ENCODE results near the gene TBC1D14.
"Not testable (repeated sequence)": the region's sequence is repeated elsewhere in the genome, so short reads cannot be mapped to it uniquely, and the experiment has no call there.

The TBC1D14 gene

DNA sequence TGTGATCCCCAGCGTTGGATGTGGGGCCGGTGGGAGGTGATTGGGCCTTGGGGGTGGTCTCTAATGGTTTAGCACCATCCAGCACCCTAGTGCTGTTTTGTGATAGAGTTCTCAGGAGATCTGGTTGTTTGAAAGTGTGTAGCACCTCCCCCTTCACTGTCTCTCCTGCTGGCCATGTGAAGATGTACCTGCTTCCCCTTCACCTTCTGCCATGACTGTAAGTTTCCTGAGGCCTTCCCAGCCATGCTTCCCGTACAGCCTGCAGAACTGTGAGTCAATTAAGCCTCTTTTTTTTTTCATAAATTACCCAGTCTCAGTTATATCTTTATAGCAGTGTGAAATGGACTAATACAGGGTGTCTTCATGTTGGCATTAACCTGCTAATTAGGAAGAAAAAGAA lies 19.3 kb upstream of the TBC1D14 start:
- no peak for DNase-seq (ENCODE audit: low read depth in 2 of 2, low spot score in 1 of 2)

DNA sequence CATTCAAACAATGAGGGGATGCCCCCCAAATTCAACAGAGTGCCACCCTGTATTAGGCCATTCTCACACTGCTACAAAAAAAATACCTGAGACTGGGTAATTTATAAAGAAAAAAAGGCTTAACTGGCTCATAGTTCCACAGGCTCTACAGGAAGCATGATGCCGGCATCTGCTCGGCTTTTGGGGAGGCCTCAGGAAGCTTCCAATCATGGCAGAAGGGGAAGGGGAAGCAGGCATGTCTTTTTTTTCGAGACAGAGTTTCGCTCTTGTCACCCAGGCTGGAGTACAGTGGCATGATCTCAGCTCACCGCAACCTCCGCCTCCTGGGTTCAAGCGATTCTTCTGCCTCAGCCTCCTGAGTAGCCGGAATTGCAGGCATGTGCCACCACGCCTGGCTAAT lies 18.7 kb upstream of the TBC1D14 start:
- DNase-seq (ENCODE audit: low read depth in 2 of 2, low spot score in 1 of 2) = not testable (repeated sequence)

GRCh38 chr4:6891436-6892170 lies 18.0 kb upstream of the TBC1D14 start:
- DNase-seq (ENCODE audit: low read depth in 2 of 2, low spot score in 1 of 2) = no peak

DNA sequence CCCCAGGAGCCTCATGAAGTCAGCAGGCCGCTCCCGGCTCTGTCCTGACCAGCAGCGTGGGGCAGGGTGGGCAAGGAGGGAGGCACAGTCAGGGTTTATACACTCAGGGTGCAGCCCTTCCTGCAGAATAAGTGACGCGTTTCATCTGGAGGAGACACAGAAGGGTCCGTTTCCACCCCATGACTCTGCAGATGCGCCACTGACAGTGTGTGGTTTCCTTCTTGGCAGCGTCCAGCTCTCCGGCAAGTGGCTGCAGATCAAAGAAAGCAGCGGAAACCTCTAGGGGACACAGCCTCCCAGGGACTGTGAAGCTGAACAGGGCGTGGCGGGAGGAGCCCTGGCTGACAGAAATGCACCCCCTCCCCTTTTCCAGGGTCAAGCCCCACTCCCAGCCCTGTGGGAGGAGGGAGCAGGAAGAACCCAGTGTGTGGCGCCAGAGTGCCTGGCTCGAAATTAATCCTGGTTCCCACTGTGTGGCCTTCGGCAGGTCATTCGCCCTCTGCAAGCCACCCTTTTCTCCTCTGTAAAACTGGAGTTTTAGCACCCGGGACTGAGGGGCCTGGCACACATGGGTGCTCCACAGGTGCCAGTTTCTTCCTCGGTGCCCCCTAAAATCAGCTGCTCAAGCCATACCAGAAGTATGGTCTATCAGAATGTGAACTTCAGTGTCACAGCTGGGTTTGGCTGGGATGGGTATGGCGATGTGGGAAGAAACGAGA lies 17.3 kb upstream of the TBC1D14 start:
- no peak for DNase-seq (ENCODE audit: low read depth in 2 of 2, low spot score in 1 of 2)

GRCh38 chr4:6892909-6893202 lies 16.8 kb upstream of the TBC1D14 start:
- no peak for DNase-seq (ENCODE audit: low read depth in 2 of 2, low spot score in 1 of 2)

GRCh38 chr4:6893449-6894085 lies 16.1 kb upstream of the TBC1D14 start:
- no peak for DNase-seq (ENCODE audit: low read depth in 2 of 2, low spot score in 1 of 2)

DNA sequence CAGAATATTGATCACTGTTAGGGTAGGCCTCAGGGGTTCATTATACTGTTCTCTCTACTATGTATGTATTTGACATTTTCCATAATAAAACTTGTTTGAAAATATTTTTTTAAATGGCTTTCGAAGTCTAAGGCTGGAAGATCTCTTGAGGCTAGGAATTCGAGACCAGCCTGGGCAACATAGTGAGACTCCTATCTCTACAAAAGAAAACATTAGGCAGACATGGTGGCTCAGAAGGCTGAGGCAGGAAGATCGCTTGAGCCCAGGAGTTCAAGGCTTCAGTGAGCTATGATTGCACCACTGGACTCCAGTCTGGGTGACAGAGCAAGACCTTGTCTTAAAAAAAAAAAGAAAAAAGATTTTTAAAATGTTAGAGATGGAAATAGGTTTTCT lies 15.5 kb upstream of the TBC1D14 start:
- no peak for DNase-seq (ENCODE audit: low read depth in 2 of 2, low spot score in 1 of 2)

GRCh38 chr4:6894528-6895498 lies 14.8 kb upstream of the TBC1D14 start:
- no peak for DNase-seq (ENCODE audit: low read depth in 2 of 2, low spot score in 1 of 2)

DNA sequence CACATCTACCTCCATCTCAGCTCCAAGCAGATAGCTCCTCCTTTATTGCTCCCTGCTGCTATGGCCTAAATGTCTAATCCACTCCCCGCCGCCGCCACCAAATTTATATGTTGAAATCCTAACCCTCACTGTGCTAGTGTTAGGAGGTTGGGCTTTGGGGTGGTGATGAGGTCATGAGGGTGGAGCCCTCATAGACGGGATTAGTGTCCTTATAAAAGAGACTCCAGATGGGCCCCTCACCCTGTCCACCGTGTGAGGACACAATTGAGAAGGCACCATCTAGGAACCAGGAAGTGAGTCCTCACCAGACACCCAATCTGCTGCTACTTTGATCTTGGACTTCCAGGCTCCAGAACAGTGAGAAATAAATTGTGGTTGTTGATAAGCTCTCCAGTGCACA lies 13.6 kb upstream of the TBC1D14 start:
- DNase-seq (ENCODE audit: low read depth in 2 of 2, low spot score in 1 of 2) = no peak

DNA sequence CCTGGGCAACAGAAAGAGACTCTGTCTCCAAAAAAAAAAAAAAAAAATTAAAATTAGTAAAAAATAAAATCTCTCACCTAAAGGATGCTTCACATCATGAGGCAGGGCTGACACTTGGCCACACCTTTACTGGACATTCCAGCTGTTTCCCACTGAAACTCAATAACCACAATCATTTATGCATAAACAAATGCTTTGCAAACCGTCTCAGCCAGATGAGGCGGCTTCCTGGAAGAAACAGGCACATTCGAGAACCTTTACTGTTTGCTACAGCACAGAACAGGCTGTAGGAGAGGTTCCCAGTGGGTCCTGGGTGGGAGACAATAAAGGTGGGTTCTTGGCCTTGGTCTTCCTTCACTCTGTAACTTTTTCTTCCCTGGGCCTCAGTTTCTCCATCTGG lies 10.9 kb upstream of the TBC1D14 start:
- DNase-seq (ENCODE audit: low read depth in 2 of 2, low spot score in 1 of 2) = no peak

DNA sequence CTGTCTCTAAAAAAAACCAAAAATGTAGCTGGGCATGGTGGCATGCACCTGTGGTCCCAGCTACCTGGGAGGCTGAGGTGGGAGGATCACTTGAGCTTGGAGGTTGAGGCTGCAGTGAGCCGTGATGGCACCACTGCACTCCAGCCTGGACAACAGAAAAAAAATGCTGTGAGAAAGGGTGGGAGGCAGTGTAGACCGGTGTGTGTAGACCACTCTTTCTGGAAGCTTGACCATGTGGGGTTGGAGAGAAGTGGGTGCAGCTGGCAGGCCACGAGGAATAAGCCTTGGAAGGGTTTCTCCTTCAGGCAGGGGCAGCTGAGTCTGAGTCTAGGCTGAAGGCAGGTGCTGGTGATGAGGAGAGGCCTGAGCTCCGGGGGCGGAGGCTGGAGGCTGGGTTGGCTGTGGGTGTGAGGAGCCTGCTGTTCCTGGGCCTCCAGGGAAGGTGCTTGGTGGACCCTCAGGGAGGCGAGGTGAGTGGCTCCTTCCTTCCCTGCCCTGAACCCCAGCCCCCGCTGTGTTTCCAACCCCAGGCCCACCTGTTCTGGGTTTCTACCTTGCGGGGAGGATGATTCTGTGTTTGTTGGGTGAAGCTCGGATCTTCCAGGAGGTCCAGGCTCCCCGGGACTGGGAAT lies 9.3 kb upstream of the TBC1D14 start:
- DNase-seq (ENCODE audit: low read depth in 2 of 2, low spot score in 1 of 2) = no peak

GRCh38 chr4:6900956-6901355 lies 8.7 kb upstream of the TBC1D14 start:
- no peak for DNase-seq (ENCODE audit: low read depth in 2 of 2, low spot score in 1 of 2)

DNA sequence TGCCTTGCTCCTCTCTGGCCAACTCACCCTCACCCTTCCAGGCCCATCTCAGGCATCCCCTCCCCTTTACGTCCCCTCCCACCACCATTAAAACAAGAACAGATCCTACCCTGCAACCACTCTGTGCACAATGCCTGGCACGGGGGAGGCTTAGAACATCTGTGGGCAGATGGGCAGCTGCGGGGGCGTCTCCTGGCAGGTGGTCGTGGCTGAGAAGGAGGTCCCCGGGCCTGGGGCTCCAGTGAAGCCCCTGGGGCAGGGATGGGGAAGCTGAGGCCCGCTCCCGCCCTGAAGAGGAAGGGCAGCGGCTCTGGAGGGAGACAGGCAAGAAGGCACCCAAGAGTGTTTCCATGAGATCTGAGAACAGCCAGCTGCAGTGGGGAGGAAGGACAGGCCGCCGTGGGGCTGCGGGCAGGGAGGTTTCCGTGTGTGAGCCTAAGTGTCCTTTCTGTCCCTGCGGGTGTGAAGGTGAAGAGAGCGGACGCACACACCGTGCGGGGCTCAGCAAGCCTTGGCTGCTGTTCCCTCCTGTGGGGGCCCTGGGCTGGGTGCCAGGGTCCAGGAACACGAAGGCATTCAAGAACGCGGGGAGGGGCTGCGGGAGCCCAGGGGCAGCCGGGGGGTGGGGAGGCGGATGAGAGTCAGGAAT lies 7.8 kb upstream of the TBC1D14 start:
- no peak for DNase-seq (ENCODE audit: low read depth in 2 of 2, low spot score in 1 of 2)

DNA sequence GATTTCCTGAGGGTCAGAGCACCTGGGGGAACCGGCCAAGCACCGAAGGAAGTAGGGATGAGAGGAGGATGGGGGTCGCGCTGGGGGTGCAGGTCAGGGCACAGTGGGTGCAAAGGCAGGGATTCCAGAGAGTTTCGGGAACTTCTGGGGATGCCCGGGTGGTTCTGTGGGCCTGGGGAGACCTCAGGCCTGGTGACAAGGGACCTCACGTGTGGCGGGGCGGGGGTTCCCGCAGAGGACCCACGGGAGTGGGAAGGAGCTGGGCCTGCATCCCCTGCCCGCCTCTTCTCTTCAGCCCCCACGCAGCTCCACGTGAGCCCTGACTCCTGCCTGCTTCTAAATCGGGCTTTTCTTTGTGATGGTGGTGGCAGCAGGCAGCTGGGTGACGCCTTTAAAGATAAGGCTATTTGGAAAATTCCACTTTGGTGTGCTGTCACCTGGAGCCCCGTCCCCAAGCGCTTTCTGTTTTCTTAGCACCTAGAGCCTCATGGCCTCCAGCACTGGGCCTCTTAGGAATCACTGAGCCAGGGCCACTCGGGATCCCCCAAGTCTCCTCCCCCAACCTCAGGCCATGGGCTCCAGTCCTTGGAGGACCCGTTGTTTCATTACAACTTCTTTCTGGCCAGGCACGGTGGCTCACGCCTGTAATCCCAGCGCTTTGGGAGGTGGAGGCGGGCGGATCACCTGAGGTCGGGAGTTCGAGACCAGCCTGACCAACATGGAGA lies 7.1 kb upstream of the TBC1D14 start:
- no peak for DNase-seq (ENCODE audit: low read depth in 2 of 2, low spot score in 1 of 2)

DNA sequence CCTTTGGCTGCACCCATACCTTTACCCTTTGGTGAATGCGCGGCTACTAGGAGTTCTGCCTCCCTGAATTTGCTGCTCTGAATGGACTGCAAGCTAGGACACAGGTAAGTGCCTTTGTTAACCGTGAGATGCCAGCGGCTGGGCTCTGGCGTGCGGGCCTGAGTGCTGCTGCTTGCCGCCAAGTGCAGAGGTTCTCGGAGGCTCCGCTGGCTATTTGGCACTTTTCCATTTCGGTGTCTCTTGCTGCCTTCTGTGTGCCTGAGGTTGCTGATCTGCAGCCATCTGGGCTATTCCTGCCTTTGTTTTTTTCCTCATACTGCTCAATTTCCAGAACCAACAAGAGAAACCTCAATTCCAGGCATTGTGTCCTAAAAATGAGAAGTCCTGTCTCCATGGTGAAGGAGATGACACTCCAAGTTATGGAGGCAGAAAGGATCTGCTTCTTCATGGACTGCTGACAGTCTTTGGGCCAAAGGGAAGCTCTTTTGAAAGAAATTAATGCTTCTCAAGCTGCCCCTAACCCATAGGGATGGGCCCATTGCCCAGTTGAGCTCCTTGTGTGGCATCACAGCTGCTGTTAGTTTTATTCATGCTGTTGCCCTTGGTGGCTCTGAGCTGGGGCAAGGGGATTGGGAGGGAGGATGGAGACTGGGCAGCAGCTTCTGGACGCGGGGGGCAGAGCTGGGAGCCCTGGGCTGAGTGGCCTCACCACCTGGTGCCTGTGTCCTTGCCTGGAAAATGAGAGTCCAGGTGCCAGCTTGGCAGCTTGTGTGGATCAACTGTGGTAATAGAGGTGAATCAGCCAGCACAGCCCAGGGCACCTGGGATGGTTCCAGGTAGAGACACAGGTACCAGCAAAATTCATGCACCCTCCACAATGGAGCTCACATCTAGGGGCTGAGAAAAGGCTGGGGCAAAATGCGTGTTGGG lies 3.8 kb upstream of the TBC1D14 start:
- DNase-seq (ENCODE audit: low read depth in 2 of 2, low spot score in 1 of 2) = no peak

GRCh38 chr4:6906486-6906885 lies 3.1 kb upstream of the TBC1D14 start:
- DNase-seq (ENCODE audit: low read depth in 2 of 2, low spot score in 1 of 2) = not testable (repeated sequence)

DNA sequence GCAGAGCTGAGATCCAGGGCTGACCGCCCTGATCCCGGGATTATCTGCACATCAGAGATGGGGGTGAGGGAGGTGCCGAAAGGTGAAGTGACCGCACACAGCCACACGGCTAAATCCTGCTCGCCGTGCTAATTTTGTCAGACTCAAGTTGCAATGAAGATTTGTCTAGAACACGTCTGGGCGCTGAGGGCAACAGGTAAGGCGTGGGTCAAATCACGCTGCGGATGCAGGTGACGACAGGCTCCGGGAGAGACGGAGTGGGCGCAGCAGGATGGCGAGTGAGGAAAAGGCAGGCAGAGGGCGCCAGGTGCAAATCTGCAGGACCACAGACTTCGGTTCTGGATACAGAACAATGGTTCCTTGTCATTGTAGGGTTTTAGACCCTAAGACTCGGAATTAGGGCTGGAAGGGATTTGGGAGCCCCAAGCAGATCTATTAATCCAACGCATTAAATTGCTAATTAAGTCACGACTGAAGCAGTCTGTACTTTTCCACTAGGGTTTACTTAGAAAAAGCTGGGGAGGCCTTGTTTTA lies 1.9 kb upstream of the TBC1D14 start:
- no peak for DNase-seq (ENCODE audit: low read depth in 2 of 2, low spot score in 1 of 2)

- no peak for DNase-seq (ENCODE audit: low read depth in 2 of 2, low spot score in 1 of 2)
Measured at GRCh38 chr4:6908432-6909112, 1.1 kb upstream of the TBC1D14 start.
